Astrocyte (in vitro differentiated cells and primary cell): ENCODE results near the gene ZFP14. TPM values are rescaled to one million over a fixed set of nuclear protein-coding genes. Genes with fewer than 3 reads are reported as not detected.

Experiments used
- DNase-seq: peaks from one replicate; pipeline ENCODE4 v3.0.0-alpha.2; 2010; ENCODE audit warnings: low read depth
- FAIRE-seq: peaks from 2 replicates; lab custom pipeline; 2011; peaks lifted over from hg19 to GRCh38; lab: Jason Lieb, UNC
- H2AFZ ChIP-seq: 2 replicates; pipeline ENCODE4 v1.6.0; 2012; ENCODE audit warnings: low read depth, low read length, inconsistent platforms
- H3K27ac ChIP-seq: 2 replicates; pipeline ENCODE4 v1.5.1; 2011; ENCODE audit warnings: low read depth, low read length, inconsistent platforms
- H3K27me3 ChIP-seq: 2 replicates; pipeline ENCODE4 v1.6.0; 2011; ENCODE audit warnings: low read length, inconsistent platforms; ENCODE audit not compliant: insufficient read depth
- H3K36me3 ChIP-seq: 2 replicates; pipeline ENCODE4 v1.5.1; 2011; ENCODE audit warnings: low read length, inconsistent platforms; ENCODE audit not compliant: insufficient read depth
- H3K4me1 ChIP-seq: 2 replicates; pipeline ENCODE4 v1.5.1; 2011; ENCODE audit warnings: low read length, inconsistent platforms; ENCODE audit not compliant: insufficient read depth
- H3K4me2 ChIP-seq: 2 replicates; pipeline ENCODE4 v1.6.0; 2012; ENCODE audit warnings: low read length, inconsistent platforms
- H3K4me3 ChIP-seq: 2 replicates; pipeline ENCODE4 v1.5.1; 2011; ENCODE audit warnings: low read depth, mild to moderate bottlenecking, low read length, inconsistent platforms; ENCODE audit not compliant: insufficient read depth
- H3K79me2 ChIP-seq: 2 replicates; pipeline ENCODE4 v1.6.0; 2012; ENCODE audit warnings: mild to moderate bottlenecking, low read length, inconsistent platforms; ENCODE audit not compliant: insufficient read depth
- H3K9ac ChIP-seq: 2 replicates; pipeline ENCODE4 v1.6.0; 2012; ENCODE audit warnings: mild to moderate bottlenecking, low read length, inconsistent platforms
- H3K9me3 ChIP-seq: 2 replicates; pipeline ENCODE4 v1.5.1; 2012; ENCODE audit warnings: low read depth, mild to moderate bottlenecking, low read length, inconsistent platforms; ENCODE audit not compliant: insufficient read depth
- H4K20me1 ChIP-seq: 2 replicates; pipeline ENCODE4 v1.6.0; 2012; ENCODE audit warnings: low read length, inconsistent platforms; ENCODE audit not compliant: insufficient read depth
- H3K27ac Mint-ChIP-seq: one replicate; pipeline ENCODE4 v1.8.0; 2021; ENCODE audit warnings: mild to moderate bottlenecking, mixed read lengths; ENCODE audit not compliant: unreplicated experiment
- H3K27me3 Mint-ChIP-seq: one replicate; pipeline ENCODE4 v1.8.0; 2021; ENCODE audit warnings: low read depth, mixed read lengths; ENCODE audit not compliant: unreplicated experiment
- H3K36me3 Mint-ChIP-seq: one replicate; pipeline ENCODE4 v1.8.0; 2021; ENCODE audit warnings: low read depth, mixed read lengths; ENCODE audit not compliant: unreplicated experiment
- H3K4me1 Mint-ChIP-seq: one replicate; pipeline ENCODE4 v1.8.0; 2021; ENCODE audit warnings: low read depth, mixed read lengths; ENCODE audit not compliant: unreplicated experiment
- H3K4me3 Mint-ChIP-seq: one replicate; pipeline ENCODE4 v1.8.0; 2021; ENCODE audit warnings: mild to moderate bottlenecking, moderate library complexity, mixed read lengths; ENCODE audit not compliant: unreplicated experiment
- H3K9me3 Mint-ChIP-seq: one replicate; pipeline ENCODE4 v1.8.0; 2021; ENCODE audit warnings: mild to moderate bottlenecking, mixed read lengths; ENCODE audit not compliant: unreplicated experiment
- CTCF ChIP-seq: IDR thresholded peaks from 2 replicates; pipeline ENCODE4 v1.5.1; 2011; ENCODE audit warnings: low read depth, mild to moderate bottlenecking, inconsistent platforms, low read length, moderate library complexity; ENCODE audit not compliant: insufficient read depth
- EZH2 ChIP-seq: IDR thresholded peaks from 2 replicates; pipeline ENCODE4 v1.6.1; 2012; ENCODE audit warnings: mild to moderate bottlenecking, low read length, inconsistent platforms; ENCODE audit not compliant: insufficient read depth
- total RNA-seq: library from RNA; stranded (reverse); gene quantifications from 2 replicates; pipeline ENCODE4 v1.2.1, GENCODE V29; 2021

The ZFP14 gene
- total RNA-seq, 1 donor from 2014 or later: 3.2 TPM

GRCh38 chr19:36363845-36364244 lies 15.2 kb downstream of the ZFP14 start:
- Histone ChIP-seq H3K4me3 (no peak overlapping the region), H3K9ac (no peak overlapping the region), H3K4me1 (no peaks in the 10 kb centered on the region), H3K4me2 (no peak overlapping the region), H3K79me2 (no peaks in the 10 kb centered on the region), H3K27me3 (no peaks in the 10 kb centered on the region), H3K27ac (no peak overlapping the region), H3K36me3 (no peaks in the 10 kb centered on the region), H3K9me3 (no peaks in the 10 kb centered on the region), H2AFZ (no peak overlapping the region), H4K20me1 (no peaks in the 10 kb centered on the region)
- FAIRE-seq: no peak
- H3K4me1 Mint-ChIP-seq: no peaks in the 10 kb centered on the region
- TF ChIP-seq CTCF: no peak
- TF ChIP-seq EZH2: no peak
- DNase-seq: no peak
- H3K27ac Mint-ChIP-seq: no peak overlapping the region
- no peak overlapping the region for H3K4me3 Mint-ChIP-seq
- no peaks in the 10 kb centered on the region for H3K27me3 Mint-ChIP-seq
- H3K36me3 Mint-ChIP-seq: peaks cover 37% of the 10 kb centered on the region
- H3K9me3 Mint-ChIP-seq: peaks cover 5% of the 10 kb centered on the region

GRCh38 chr19:36340786-36341372 lies 38.1 kb downstream of the ZFP14 start:
- H3K4me3 Mint-ChIP-seq: no peak overlapping the region
- H3K27ac ChIP-seq: no peak overlapping the region
- FAIRE-seq: no peak
- no peaks in the 10 kb centered on the region for H3K4me1 Mint-ChIP-seq
- peaks cover 51% of the 10 kb centered on the region for H3K9me3 Mint-ChIP-seq
- H3K79me2 ChIP-seq: no peaks in the 10 kb centered on the region
- no peak overlapping the region for H2AFZ ChIP-seq
- H3K36me3 ChIP-seq: peaks cover 3% of the 10 kb centered on the region
- H3K27me3 ChIP-seq: no peaks in the 10 kb centered on the region
- H3K9ac ChIP-seq: no peak overlapping the region
- no peaks in the 10 kb centered on the region for H3K4me1 ChIP-seq
- TF ChIP-seq EZH2 (no peak), CTCF (no peak)
- H3K27me3 Mint-ChIP-seq: no peaks in the 10 kb centered on the region
- H3K27ac Mint-ChIP-seq: no peak overlapping the region
- no peaks in the 10 kb centered on the region for H4K20me1 ChIP-seq
- H3K4me2 ChIP-seq: no peak overlapping the region
- H3K9me3 ChIP-seq: peaks cover 34% of the 10 kb centered on the region
- peaks cover 50% of the 10 kb centered on the region for H3K36me3 Mint-ChIP-seq
- H3K4me3 ChIP-seq: no peak overlapping the region
- DNase-seq: no peak
